Endodermal cell (in vitro differentiated cells): ENCODE data around the gene SLC5A11. TPM values are rescaled to one million over a fixed set of nuclear protein-coding genes. Genes with fewer than 3 reads are reported as not detected.

Experiments
- DNase-seq: peaks from one replicate; pipeline ENCODE4 v3.0.0-alpha.2; 2017
- H3K27ac ChIP-seq: 2 replicates; pipeline ENCODE4 v1.5.1; 2013; ENCODE audit warnings: mild to moderate bottlenecking, low read depth, low read length, moderate library complexity
- H3K27me3 ChIP-seq: 2 replicates; pipeline ENCODE4 v1.6.1; 2013; ENCODE audit warnings: mild to moderate bottlenecking, low read length, moderate library complexity; ENCODE audit not compliant: insufficient read depth, control insufficient read depth, poor library complexity, severe bottlenecking
- H3K36me3 ChIP-seq: 2 replicates; pipeline ENCODE4 v1.7.0; 2013; ENCODE audit warnings: mild to moderate bottlenecking, low read length, moderate library complexity; ENCODE audit not compliant: control insufficient read depth, insufficient read depth
- H3K4me1 ChIP-seq: one replicate; pipeline ENCODE4 v1.7.0; 2013; ENCODE audit warnings: low read length; ENCODE audit not compliant: control insufficient read depth, insufficient read depth
- H3K4me3 ChIP-seq: 2 replicates; pipeline ENCODE4 v1.5.1; 2013; ENCODE audit warnings: mild to moderate bottlenecking, low read length, moderate library complexity
- H3K9ac ChIP-seq: 2 replicates; pipeline ENCODE4 v1.6.1; 2013; ENCODE audit warnings: mild to moderate bottlenecking, low read length, moderate library complexity; ENCODE audit not compliant: poor library complexity, severe bottlenecking; ENCODE audit errors: extremely low read depth
- H3K9me3 ChIP-seq: 2 replicates; pipeline ENCODE4 v1.6.1; 2013; ENCODE audit warnings: mild to moderate bottlenecking, low read length, moderate library complexity; ENCODE audit not compliant: control insufficient read depth
- H3K27ac Mint-ChIP-seq: 2 replicates; pipeline ENCODE4 v1.8.0; 2020; ENCODE audit warnings: mixed read lengths
- H3K27me3 Mint-ChIP-seq: 2 replicates; pipeline ENCODE4 v1.8.0; 2021; ENCODE audit warnings: mild to moderate bottlenecking, mixed read lengths; ENCODE audit not compliant: insufficient read depth
- H3K36me3 Mint-ChIP-seq: 2 replicates; pipeline ENCODE4 v1.8.0; 2020; ENCODE audit warnings: low read depth, mixed read lengths
- H3K4me1 Mint-ChIP-seq: 2 replicates; pipeline ENCODE4 v1.8.0; 2020; ENCODE audit warnings: mixed read lengths
- H3K4me3 Mint-ChIP-seq: 2 replicates; pipeline ENCODE4 v1.8.0; 2020; ENCODE audit warnings: mild to moderate bottlenecking, moderate library complexity, mixed read lengths
- H3K9me3 Mint-ChIP-seq: 2 replicates; pipeline ENCODE4 v1.8.0; 2020; ENCODE audit warnings: mild to moderate bottlenecking, mixed read lengths
- CTCF ChIP-seq: fragments of 200-600 bp; sonication (generic); conservative IDR thresholded peaks from 2 replicates; pipeline ENCODE4 v1.5.0; 2021; ENCODE audit warnings: antibody characterized with exemption, mild to moderate bottlenecking
- WGBS, 2 experiments: methylation state at CpG; one replicate each; pipeline versions ENCODE4 v1.1.5 to v1.1.7; 2013; ENCODE audit warnings: missing lambda C conversion rate in 2 of 2, mixed read lengths in 1 of 2; ENCODE audit not compliant: insufficient coverage in 1 of 2, insufficient read length in 1 of 2; 5-methylcytosine and 5-hydroxymethylcytosine counted together
- total RNA-seq, 2 donors: library from RNA; stranded (reverse); fragmentation: NEBNext Ultra II Directional in 1 of 2; extraction: Animal tissue kit (Norgen Biotek cat#: 25700) in 1 of 2; gene quantifications; 2 replicates in 1 of 2; 3 replicates in 1 of 2; pipeline ENCODE4 v1.2.1, GENCODE V29; 2021

SLC5A11 gene
- total RNA-seq, 2 donors from 2014 or later = 0.29 TPM; not detected in 1

DNA sequence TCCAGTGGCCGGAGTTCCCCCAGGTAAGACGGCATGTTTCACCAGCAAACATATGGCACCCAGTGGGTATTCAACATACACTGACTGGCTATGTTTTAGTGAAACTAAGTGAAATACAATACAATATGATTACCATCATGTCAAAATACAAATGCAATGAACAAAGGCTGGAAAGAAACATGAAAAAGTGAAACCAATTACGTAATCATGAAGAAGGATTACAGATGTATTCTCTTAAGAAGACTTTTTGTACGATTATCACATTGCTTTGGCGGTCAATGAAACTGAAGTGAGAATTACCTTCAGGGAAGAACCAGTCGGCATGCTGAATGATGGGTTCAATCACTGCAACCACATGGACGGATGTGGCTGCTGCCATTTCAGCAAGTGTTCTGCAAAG, 97.7 kb downstream of the SLC5A11 start:
- H3K27ac Mint-ChIP-seq = no peak overlapping the region
- peaks cover 81% of the 10 kb centered on the region for H3K36me3 Mint-ChIP-seq

DNA sequence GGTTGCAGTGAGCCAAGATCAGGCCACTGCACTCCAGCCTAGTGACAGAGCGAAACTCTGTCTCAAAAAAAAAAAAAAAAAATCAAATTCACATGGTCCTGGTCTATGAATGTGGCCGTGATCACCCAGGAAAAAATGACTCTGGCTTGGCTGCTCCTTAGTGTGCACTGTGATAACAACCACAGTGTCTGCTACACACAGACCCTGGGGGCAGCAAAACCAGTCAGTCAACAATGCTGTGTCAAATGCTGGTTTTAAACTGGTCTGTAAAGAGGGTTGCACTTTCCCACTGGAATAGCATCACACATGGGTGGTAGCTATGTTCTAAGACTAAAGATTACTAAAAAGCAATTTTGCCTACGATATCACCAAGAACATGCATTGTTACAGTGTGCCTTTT, 98.4 kb downstream of the SLC5A11 start:
- H3K4me3 ChIP-seq = no peak overlapping the region
- no peak for TF ChIP-seq CTCF
- H3K9ac ChIP-seq = no peak overlapping the region
- no peak for DNase-seq
- H3K36me3 ChIP-seq = peaks cover 84% of the 10 kb centered on the region
- H3K27me3 Mint-ChIP-seq = no peaks in the 10 kb centered on the region
- no peaks in the 10 kb centered on the region for H3K9me3 ChIP-seq
- H3K4me3 Mint-ChIP-seq = no peak overlapping the region
- H3K4me1 Mint-ChIP-seq = no peaks in the 10 kb centered on the region
- no peak overlapping the region for H3K27ac ChIP-seq
- peaks cover 78% of the 10 kb centered on the region for H3K36me3 Mint-ChIP-seq
- H3K9me3 Mint-ChIP-seq = no peaks in the 10 kb centered on the region
- H3K27ac Mint-ChIP-seq = no peak overlapping the region
- no peaks in the 10 kb centered on the region for H3K4me1 ChIP-seq
- no peaks in the 10 kb centered on the region for H3K27me3 ChIP-seq
- 94 to 100% methylated on average over 2 to 3 of the region's 3 CpGs for WGBS, 2 experiments

More for the DNA sequence above, 97.7 kb downstream of the SLC5A11 start:
- no peak for DNase-seq
- H3K4me3 Mint-ChIP-seq = no peak overlapping the region
- H3K27me3 Mint-ChIP-seq = no peaks in the 10 kb centered on the region
- H3K4me1 ChIP-seq = no peaks in the 10 kb centered on the region
- peaks cover 83% of the 10 kb centered on the region for H3K36me3 ChIP-seq
- no peak overlapping the region for H3K4me3 ChIP-seq
- TF ChIP-seq CTCF = no peak
- no peak overlapping the region for H3K27ac ChIP-seq
- no peaks in the 10 kb centered on the region for H3K9me3 ChIP-seq
- H3K4me1 Mint-ChIP-seq = no peaks in the 10 kb centered on the region
- 93 to 97% methylated on average over 5 to 7 of the region's 7 CpGs for WGBS, 2 experiments
- no peak overlapping the region for H3K9ac ChIP-seq
- H3K9me3 Mint-ChIP-seq = no peaks in the 10 kb centered on the region
- no peaks in the 10 kb centered on the region for H3K27me3 ChIP-seq

DNA sequence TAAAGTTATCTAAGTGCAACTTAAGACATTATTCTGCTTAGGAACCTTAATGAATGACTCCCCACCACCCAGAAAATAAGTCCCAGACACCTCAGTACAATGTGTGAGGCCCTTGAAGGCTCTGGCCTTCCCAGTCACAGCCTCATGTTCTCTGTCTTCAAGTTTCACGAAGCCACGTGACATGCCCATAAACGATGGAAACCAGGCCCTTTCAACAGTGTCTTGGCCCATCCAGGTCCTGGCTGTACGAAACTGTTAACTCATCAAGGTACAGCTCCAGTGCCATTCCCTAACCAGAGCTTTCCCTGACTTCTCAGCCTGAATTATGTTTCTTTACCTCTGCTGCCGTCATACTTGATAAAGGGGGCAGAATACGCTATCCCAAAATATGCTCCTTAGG, 100.4 kb downstream of the SLC5A11 start:
- Histone ChIP-seq H3K9me3 (no peaks in the 10 kb centered on the region), H3K9ac (no peak overlapping the region), H3K4me3 (no peak overlapping the region), H3K4me1 (no peaks in the 10 kb centered on the region), H3K36me3 (peaks cover 75% of the 10 kb centered on the region), H3K27me3 (no peaks in the 10 kb centered on the region), H3K27ac (no peak overlapping the region)
- Mint-ChIP-seq H3K36me3 (peaks cover 73% of the 10 kb centered on the region), H3K4me3 (no peak overlapping the region), H3K4me1 (no peaks in the 10 kb centered on the region), H3K27me3 (no peaks in the 10 kb centered on the region), H3K27ac (no peak overlapping the region), H3K9me3 (no peaks in the 10 kb centered on the region)
- no peak for TF ChIP-seq CTCF
- DNase-seq = no peak
- WGBS, 2 experiments = 93 to 100% methylated on average over 4 to 6 of the region's 6 CpGs
